GM19240 (cell line): ENCODE measurements around the gene SVEP1.

Experiments
- DNase-seq: peaks from one replicate; pipeline ENCODE4 v3.0.0; 2011; ENCODE audit warnings: low spot score; ENCODE audit not compliant: insufficient read length

The SVEP1 gene

DNA sequence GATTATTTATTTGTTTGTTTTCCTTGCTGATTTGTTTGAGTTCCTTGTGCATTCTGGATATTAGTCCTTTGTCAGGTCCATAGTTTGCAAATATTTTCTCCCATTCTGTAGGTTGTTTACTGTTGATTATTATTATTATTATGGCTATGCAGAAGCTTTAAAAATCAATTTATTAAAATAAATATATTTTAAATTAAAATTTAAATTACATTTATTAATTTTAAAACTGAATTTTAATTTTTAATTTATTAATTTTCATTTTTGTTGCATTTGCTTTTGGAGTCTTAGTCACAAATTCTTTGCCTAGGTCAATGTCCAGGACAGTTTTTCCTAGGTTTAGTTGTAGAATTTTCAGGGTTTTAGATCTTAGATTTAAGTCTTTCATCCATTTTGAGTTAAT is 50.9 kb downstream of the SVEP1 start:
- no peak for DNase-seq

DNA sequence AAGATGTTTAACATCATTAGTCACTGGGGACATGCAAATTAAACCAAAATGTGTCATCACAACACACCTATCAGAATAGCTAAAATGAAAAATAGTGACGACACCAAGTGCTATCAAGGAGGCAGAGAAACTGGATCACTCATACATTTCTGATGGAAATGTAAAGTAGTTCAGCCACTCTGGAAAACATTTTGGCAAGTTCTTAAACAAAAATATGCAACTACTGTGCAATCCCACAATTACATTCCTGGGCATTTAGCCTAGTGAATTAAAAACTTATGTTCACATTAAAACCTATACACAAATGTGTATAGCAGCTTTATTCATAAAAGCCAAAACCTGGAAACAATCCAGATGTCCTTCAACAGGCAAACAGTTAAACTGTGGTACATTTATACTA is 53.1 kb downstream of the SVEP1 start:
- no peak for DNase-seq

DNA sequence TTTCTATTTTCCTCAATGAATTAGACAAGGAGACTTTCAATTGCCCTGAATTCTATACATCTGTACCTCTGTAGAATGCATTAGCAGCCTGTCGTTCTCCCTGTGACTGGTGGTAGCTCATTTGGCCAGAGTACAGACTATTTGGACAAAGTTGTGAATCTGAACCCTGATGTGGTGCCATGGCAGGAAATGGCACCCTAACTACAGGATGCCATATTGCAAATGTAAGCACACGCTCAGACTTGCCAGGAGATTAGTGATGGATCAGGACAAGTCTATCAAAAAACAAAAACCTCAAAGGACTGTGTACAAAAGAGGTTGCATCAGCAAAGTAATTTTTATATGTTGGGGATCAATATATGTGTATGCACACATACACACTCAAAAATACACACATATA is 58.3 kb downstream of the SVEP1 start:
- no peak for DNase-seq

DNA sequence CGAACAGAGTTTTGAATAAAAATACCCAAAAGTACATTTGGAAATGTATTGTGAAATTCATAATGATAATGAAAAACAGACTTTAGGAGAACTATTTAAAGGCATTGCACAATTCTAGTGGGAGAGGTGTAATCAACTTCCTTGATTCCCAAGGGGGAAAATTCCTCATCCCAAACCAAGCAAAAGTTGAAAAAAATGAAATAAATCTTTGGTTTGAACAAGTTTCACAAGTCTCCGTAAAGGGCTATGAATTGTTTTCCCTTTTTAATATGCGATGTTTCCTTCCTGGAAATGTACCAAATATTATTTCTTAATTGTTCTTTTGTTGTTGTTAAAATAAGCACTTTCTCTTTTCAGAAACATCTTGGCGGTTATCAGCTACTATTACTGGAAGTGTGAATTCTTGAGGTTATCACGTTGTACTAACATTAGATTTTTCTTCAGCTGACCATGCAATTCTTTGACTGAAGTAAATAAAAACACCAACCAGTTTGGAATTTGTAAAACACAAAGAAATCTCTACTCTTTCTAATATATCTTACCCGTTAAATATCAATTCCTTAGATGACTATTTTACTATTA is 59.3 kb downstream of the SVEP1 start:
- no peak for DNase-seq

DNA sequence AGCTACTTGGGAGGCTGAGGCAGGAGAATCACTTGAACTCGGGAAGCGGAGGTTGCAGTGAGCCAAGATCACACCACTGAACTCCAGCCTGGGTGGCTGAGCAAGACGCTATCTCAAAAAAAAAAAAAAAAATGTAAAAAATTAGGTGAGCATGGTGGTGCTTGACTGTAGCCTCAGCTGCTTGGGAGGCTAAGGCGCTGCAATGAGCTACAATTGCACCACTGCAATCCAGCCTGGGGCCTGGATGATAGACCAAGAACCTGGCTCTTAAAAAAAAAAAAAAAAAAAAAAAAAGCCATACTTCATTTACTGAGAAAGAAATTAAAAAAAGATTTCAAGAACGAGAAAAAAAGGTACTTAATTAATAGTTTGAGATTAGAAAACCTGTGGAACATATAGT is 62.1 kb downstream of the SVEP1 start:
- DNase-seq: no peak

DNA sequence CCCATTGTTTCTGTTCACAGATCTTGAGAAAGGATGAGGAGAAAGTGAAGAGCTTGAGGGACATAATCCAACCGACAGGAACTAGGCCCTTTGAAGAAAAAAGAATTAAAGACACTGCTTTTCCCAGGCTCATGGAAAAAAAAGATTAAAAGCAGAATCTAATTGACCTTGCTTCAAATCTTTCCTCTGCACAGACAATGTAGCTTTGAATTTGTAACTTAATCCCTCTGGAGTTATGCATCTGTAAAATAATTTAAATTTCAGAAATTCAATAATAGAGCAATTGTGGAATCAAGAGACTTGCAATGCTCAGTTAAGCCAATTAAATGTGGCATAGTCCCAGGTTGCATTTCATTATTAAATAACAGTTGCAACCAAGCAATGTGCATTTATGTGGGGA is 64.6 kb downstream of the SVEP1 start:
- DNase-seq: no peak

DNA sequence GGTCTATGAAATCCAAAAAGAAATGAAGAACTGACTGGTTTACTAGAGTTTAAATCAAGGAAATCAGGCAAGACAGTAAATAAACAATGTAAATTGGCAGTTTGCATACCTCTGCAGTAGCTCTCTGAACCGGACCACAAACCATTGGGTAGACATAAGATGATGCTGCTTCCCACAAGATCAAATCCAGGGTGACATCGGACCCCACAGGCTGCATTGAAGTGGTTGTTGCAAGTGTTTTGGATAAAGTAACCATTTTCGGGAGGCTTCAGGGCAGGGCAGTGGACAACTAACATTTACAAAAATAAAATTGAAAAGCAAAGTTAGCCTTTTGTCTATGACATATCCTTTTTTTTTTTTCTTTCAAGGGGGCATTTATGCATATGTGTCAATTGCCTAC is 66.7 kb downstream of the SVEP1 start:
- no peak for DNase-seq

DNA sequence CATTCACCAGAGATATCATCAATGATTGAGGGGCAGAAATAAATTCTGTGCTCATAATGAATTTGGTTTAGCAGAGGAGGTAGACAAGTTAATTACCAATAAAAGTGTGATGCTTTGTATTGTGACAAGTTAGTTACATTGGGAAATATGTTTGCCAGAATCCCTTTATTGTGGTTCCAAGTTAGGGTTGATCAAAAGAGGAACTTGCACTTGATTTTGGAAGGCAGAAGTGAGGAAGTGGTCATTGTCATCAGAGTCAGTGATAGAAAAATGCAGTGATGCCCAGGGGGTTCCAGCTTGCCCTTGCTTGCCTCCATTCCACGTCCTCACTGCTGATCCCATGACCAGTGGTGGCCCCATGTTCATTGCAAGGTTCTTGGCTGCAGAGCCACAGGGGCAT is 69.7 kb downstream of the SVEP1 start:
- DNase-seq: no peak

DNA sequence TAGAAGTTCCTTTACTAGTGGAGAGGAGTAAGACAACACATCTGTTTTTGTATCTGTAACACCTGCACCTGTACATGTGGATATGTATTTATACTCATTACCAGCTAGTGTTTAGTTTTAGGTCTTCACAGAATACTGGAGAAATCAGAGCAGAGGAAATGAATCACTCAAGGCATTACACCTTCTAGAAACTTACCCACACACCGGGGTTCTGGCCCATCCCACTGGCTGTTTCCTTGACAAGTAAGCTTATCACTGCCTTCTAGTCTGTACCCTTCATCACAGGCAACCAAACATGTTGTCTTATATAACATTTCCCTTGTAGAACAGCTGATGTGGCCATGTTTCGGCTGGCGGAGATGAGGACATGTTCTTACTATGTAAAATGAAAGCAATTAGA is 76.7 kb downstream of the SVEP1 start:
- DNase-seq: no peak

DNA sequence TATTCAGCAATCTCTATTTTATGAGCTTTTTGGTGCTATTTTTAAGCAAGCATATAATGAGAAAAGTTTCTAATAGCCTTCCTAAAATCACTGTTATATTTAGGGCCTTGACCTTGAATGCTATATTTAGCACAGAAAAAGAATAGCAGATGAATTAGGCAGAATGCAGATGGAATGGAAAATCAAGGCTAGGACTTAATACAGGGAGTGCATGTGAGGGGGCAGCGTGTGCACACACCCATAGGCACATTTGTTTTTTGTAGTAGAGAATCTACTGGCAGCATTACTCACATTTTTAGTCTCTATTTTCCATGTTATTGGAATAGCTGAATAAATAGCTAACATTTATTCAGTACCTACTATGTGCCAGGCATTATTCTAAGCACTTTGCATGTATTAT is 79.9 kb downstream of the SVEP1 start:
- DNase-seq: no peak

DNA sequence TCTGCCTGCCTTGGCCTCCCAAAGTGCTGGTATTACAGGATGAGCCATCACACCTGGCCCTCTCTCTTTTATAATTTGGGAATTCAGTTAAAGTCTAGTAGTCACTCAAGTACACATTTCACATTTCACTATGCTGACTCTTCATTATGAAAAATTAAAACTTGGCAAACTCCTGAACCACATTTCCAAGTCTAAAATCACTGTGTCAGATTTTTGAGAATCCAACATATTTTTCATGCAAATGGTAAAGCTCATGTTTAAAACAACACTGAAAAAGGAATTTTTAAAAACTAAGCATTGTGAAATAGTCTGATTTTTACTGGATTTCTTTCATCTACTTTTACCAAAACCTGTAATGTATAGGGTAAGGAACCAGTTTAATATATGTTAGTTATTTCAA is 92.3 kb downstream of the SVEP1 start:
- DNase-seq: no peak

DNA sequence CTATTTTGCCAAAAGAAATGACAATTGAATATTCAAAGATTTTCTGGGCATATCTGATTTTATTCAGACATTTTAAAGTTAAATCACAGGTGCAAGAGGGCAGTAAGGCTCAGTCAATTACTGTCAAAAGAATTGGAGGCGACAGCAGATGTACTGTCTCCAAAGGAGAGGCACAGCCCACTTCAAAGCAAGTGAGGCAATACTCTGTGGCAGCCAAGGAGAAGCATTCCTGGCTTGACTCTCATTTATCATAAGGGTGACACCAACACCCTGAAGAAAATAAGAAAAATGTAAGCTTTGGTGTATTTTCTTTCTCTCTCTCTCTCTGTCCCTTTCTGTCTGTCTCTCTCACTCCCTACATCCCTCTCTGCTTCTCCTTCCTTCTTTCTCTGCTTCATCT is 93.3 kb downstream of the SVEP1 start:
- no peak for DNase-seq

DNA sequence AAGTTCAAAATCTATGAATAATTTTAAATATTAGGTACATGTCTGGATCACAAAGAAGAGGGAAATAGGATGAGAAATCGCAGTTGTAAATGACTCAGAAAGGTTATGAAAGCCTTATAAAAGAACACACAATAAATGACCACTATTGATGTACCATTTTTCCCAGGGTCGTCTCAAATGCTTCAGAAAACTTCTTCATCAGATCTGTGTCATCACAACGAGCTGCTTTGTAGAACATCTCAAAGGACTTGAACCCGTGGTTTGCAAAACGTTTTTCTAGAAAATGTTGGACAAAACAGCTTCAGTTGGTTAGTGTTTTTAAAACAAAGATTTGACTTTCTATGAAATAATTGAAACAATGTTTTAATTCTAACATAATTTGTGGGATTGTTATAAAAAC is 100.1 kb downstream of the SVEP1 start:
- DNase-seq: no peak

DNA sequence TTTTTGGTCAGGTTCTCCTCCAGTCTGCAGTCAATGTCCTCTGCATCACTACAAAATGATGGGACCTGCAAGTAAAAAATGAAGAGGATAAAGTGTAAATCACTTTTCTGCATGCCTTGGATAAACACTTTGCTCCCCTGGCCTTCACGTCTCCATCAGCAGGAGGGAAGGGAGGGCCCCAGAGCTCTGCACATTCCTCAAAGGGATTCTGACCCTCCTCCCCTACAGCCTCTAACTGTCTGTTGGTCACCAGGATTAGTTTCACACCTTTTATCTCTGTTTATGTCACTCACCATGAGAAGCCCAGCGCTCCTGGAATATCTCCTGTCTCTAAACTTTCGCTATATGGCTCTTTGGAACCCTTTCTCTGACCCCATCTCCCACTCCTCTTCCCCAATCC is 103.3 kb downstream of the SVEP1 start:
- DNase-seq: no peak

DNA sequence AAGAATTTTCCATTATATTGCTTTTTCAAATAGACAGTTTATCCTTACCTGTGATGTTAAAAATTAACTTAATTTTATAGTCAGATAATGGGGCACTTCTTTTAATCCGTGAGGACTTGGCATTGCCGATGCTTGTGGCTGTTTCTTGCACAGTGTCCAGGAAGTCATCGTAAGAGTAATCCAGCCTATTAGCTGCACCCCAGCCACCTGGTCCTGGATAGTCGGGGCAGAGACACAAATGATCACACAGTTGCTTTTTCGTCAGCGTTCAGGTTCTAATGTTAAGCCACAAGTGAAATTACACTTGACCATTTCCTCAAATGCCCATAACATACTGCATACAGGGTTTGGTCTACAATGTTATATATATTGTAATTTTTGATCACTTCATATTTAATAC is 107.4 kb downstream of the SVEP1 start:
- DNase-seq: no peak

DNA sequence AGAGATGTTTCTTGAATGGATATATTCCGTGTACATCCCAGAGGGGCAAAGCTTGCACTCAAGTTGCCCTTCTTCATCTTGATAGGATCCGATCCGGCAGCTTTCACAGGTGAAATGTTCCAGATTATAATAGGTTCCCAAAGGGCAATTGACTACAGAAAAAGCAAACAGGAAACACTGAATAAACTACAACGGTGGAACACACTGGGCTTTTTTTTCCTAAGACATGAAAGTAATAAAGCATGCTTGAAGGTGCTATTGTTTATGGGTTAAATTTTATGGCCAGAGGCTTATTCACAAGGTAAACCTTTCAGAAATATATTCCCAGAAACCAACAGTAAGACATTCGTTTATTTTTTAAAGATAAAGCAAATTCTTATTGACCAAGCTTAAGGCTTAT is 110.6 kb downstream of the SVEP1 start:
- no peak for DNase-seq

DNA sequence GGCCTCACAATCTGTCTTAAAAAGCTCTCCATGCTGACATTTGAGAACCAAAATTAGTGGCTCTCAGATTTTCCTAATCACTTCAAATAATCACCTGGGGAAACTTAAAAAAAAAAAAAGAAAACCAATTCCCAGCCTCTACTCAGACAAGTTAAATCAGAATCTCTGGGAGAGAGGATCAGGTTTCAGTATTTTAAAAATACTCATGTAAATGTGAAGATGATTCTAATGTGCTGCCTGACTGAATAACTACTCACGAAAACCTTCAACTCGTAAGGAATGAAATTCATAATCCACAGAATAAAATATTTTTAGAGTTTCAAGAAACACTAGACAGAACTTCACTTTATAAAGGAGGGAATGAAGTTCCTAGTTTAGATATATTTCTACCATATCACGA is 114.4 kb downstream of the SVEP1 start:
- no peak for DNase-seq

DNA sequence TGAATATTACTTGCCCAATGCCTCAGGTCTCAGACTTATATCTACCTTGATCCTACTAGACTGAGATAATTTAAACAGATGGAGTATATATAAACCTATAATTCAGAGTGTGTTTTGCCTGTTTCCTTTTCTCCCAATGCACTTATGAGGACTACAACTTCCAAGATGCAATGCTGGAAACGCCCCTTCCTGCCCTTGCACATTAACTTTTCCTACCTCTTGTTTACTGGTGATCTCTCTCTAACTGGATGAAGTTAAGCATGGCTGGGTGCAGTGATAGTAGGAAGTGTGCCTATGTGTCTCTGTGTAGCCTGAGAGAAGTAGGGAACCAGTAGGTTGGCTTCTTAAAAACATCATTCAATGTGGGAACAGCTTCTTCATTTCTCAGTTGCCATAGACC is 115.2 kb downstream of the SVEP1 start:
- DNase-seq: no peak

DNA sequence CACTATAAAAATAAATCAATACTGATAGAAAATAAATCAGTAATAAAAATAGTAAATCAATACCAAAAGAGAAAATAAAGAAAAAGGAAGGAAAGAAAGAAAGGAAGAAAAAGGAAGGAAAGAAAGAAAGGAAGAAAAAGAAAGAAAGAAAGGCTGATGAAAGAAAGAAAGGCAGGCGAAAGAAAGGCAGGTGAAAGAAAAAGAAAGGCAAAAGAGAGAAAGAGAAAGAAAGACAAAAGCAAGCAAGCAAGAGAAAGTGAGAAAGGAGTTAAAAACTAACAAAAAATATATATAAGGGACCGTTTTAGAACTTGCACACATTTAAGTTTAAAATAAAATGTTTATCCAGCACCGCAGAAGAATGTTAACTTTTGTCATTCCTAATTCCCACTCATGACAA is 116.0 kb downstream of the SVEP1 start:
- no peak for DNase-seq

DNA sequence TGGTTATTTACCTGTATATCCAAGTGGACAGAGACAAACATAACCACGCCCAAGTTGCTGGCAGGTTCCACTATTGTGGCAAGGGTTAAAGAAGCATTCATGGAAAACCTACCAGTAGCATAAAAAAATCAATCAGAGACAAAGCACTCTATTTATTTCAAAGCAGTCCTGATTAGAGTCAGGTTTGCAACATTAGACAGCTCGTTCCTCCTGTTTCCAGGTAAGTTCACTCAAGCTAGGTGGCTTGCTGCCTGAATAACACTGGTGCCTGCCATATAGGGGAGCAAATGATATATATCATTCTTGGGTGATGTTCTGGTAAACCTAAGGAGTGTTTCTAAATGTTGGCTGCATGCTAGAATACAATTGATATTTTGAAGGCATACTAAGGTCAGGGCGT is 122.3 kb downstream of the SVEP1 start:
- DNase-seq: no peak

DNA sequence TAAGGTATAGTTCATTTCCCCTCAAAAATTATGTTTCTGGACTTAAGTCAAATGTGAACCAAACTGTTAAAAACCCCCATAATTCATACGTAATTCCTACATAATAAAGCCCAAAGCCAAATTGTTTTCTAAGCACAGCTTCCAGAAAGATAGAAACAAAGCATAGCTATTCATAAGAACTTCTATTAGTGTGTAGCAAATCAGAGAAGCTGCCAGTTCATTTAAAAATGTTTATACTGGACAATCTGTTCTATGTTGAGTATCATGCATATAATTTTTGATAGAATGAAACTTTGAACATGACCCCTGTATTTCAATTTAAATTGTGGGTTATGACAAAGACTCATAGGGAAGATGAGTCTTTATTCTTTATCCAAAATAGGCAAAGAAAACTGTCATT is 122.9 kb downstream of the SVEP1 start:
- DNase-seq: no peak

DNA sequence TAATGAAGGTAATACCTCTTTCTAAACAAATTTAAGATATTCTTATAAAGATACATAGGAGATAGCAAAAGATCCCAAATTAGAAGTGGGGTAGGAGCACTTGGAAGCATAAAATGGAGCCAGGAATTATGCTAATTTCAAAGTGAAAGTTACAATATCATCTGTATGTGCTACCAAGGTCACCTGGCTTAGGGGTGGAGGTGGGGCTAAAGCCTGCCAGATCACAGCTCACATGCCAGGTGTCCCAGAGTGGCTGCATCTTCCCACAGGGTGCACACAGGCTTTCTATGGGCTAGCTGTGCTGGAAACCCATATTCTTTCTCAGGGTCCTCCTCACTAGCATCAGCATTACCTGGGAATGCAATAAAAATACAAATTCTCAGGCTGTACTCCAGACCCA is 123.7 kb downstream of the SVEP1 start:
- no peak for DNase-seq

DNA sequence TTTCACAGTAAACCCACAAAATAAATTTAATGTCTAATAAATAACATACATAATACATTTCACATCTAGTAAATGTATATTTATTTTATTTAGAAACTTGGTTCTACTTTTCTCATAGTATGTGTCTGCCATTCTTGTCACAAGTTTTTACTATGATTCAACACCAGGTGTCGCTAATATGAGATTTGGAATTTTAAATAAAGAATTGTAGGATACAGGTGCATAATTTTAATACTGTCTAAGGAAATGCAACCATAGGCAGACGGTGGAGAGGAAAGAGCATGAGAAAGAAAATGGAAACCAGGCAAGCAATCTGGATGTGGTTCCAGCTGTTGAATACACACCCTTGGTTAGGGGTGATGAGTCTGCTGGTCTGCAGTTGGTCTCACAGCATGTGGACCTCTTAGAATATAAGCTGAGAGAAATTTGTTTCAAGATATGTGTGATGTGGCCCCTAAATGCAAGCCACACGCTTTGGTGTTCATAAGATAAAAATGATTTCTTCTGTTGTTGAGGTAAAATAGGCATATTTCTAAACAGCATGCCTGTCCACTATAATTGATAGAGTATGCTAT is 127.2 kb downstream of the SVEP1 start:
- no peak for DNase-seq

DNA sequence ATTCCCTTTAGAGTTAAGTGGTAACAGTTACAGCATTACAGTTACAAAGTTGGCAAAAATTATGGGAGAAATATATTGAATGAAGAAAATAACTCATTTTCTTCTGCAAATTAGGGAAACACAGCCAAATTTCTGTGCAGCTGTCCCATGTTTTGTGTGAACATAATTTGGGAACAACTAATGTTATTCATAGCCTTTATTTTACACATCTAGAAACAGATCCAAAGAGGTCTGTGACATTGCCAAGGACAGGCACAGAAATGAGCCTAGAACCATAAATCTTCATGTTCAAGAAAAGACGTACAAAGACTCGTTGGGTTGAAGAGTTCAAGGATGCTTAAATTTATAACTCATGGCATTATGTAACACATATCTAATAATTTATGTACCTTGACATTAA is 127.8 kb downstream of the SVEP1 start:
- no peak for DNase-seq
